Heart left ventricle (tissue), 16 donors: ENCODE data around the gene FAM168A. TPM values are rescaled to one million over a fixed set of nuclear protein-coding genes. Genes with fewer than 3 reads are reported as not detected.
A peak's percentile ranks its signal among the peaks of the same experiment; 100 is the strongest.

Source experiments
- ATAC-seq, 4 donors: fragments of 200-7000 bp; cut with Tn5 transposase; one replicate each; pipeline ENCODE4 v1.9.1; 2020 to 2022; ENCODE audit warnings: moderate library complexity in 4 of 4, mild to moderate bottlenecking in 3 of 4, moderate number of reproducible peaks in 1 of 4
- DNase-seq, 5 donors: peaks; one replicate each; pipeline ENCODE4 v3.0.0-alpha.2; 2020
- H3K27ac ChIP-seq, 12 donors: fragments of 200-600 bp; sonication (generic) in 4 of 12; one replicate each; pipeline versions ENCODE4 v1.5.0 to v1.8.0; 2016 to 2022; ENCODE audit warnings: mild to moderate bottlenecking in 2 of 12
- H3K27me3 ChIP-seq, 9 donors: fragments of 200-600 bp; sonication (generic) in 2 of 9; one replicate each; pipeline versions ENCODE4 v1.5.1 to v1.8.0; 2016 to 2022; ENCODE audit warnings: mild to moderate bottlenecking in 3 of 9
- H3K36me3 ChIP-seq, 9 donors: fragments of 200-600 bp; sonication (generic) in 2 of 9; one replicate each; pipeline versions ENCODE4 v1.5.0 to v1.8.0; 2018 to 2022; ENCODE audit warnings: mild to moderate bottlenecking in 2 of 9
- H3K4me1 ChIP-seq, 12 donors: fragments of 200-600 bp; sonication (generic) in 4 of 12; one replicate each; pipeline versions ENCODE4 v1.5.0 to v1.8.0; 2016 to 2022; ENCODE audit warnings: mild to moderate bottlenecking in 3 of 12
- H3K4me3 ChIP-seq, 12 donors: fragments of 200-600 bp; sonication (generic) in 4 of 12; one replicate each; pipeline versions ENCODE4 v1.5.0 to v1.8.0; 2017 to 2022; ENCODE audit warnings: mild to moderate bottlenecking in 9 of 12, moderate library complexity in 4 of 12
- H3K9me3 ChIP-seq, 12 donors: fragments of 200-600 bp; sonication (generic) in 4 of 12; one replicate each; pipeline versions ENCODE4 v1.5.0 to v1.8.0; 2016 to 2022; ENCODE audit warnings: mild to moderate bottlenecking in 1 of 12
- POLR2A ChIP-seq, 2 donors: fragments of 450-650 bp; IDR thresholded peaks; one replicate each; pipeline ENCODE4 v1.6.1; 2017; ENCODE audit warnings: antibody characterized with exemption in 2 of 2, mild to moderate bottlenecking in 2 of 2, moderate library complexity in 2 of 2
- WGBS, 4 donors: extraction: QIAGEN DNeasy Blood & Tissue Kit in 2 of 4; methylation state at CpG; one replicate each; pipeline versions ENCODE4 v1.1.5 to v1.1.7; 2013 to 2018; 5-methylcytosine and 5-hydroxymethylcytosine counted together
- intact Hi-C, 10 donors: fragments of 100-400 bp; cut with DNase I; formaldehyde crosslinking; loops; one replicate each; pipeline versions ENCODE4 v1.11.1 to v1.14.2; 2022
- polyA plus RNA-seq, 2 donors: library from polyadenylated mRNA; stranded (reverse); fragments of 200-250 nt; gene quantifications; one replicate each; pipeline ENCODE4 v1.2.3, GENCODE V29; 2013
- total RNA-seq, 9 donors: library from RNA; depleted of rRNA in 2 of 9; stranded (reverse); fragments of >200 nt in 2 of 9; fragmentation: NEBNext Ultra II Directional in 3 of 9; extraction: Animal tissue kit (Norgen Biotek cat#: 25700) in 3 of 9; gene quantifications; one replicate each; pipeline versions ENCODE4 v1.1.0 to v1.2.4, GENCODE V29; 2016 to 2023
- TF ChIP-seq, protein P1 (sequence below), 12 donors: fragments of 200-600 bp; sonication (generic) in 4 of 12; IDR thresholded peaks; one replicate each; pipeline versions ENCODE4 v1.5.0 to v1.8.0; 2018 to 2022; ENCODE audit warnings: antibody characterized with exemption in 12 of 12, mild to moderate bottlenecking in 5 of 12
- donor health status: ischemic (EF 13 %, LVEDD 7.1; RV severe dilation, severe dysfunction).
- donor health status: healthy with polysubstance abuse.
- donor health status: DM: no; HTN: yes; CAD: no.
- donor health status: DM: no; HTN: no; CAD: no.
- donor health status: ischemic (EF 25% LVEDD 6.9; RV normal size, moderate dysfunction).
- donor health status: ischemic (EF 25% LVEDD 5.7; RV mildly dilated, moderate dysfunction).
- donor health status: healthy.
- donor health status: DM: yes; HTN: yes; CAD: no.
- donor health status: ischemic (EF 35%, LVEDD 5.7; RV mildly dilated, moderate dysfunction).
- donor health status: nonischemic (EF 11% LVEDD 7.7; RV severe dilation, severe dysfunction).
- donor health status: DM: yes; HTN: yes; CAD: no.
- donor health status: PGD.
- donor health status: ischemic (EF 29% LVEDD 5.4; RV normal size, mild dysfunction).
- donor health status: nonischemic (EF 23%, LVEDD 6.1; RV moderate dilation, normal function).

The FAM168A gene
- total and polyA plus RNA-seq, 11 donors, result 9.0 to 39.1 (median 27.8) TPM

DNA sequence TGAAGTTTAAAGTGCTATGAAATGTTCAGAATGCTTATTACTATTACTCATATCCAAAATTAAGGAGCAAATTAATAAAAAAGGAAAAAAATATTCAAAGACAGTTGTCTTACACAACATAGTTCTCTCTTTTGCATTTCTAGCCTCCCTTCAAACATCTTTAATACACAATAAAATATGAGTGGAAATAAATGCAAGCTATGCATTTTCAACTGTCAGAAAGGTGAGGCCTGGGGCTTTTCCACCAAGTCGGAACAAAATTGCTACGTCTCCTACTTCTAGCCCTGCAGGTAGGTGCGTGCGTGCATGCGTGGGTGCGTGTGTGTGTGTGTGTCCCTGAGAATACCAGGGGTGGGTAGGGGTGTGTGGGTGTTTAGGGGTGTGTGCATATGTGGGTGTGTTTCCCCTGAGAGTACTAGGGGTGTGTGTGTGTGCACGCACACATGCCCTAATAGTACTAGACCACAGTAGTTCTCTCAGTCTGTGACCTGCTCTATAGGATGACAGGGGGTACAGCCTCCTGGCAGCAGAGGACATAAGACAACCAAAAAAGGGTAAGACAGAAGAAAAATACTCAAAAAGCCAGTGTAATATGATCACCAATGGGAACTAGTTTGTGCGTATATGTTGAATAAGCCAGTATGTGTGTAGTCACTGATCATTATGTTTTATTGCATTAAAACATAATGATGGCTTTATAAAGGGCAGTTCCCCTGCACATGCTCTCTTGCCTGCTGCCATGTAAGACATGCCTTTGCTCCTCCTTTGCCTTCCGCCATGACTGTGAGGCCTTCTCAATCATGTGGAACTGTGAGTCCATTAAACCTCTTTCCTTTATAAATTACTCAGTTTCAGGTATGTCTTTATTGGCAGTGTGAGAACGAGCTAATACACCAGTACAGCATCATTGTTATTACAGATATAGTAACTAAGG, 89.4 kb downstream of the FAM168A start:
- 96 to 99% (median 97%) methylated on average over 10 of the region's 10 CpGs for WGBS, 4 donors

DNA sequence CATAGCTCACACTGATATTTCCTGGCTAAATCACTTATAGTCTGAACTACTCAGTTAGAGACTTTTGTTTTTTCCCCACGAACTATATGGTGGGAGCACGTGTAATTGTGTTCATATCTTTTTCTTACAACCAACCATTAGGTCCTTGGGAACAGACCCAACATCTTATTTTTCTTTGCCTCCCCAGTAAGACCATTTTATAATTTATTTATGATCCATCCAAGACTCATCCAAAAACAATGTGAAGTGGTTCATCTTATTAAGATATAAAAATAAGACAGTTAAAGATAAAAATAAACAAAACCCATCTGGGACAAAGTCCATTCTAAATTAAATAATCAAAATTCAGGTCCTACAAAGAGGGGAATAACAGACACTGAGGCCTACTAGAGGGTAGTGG, 90.8 kb downstream of the FAM168A start:
- TF ChIP-seq POLR2A (IDR thresholded peaks at IDR 0.05), result no peak
- TF ChIP-seq, protein P1, sequence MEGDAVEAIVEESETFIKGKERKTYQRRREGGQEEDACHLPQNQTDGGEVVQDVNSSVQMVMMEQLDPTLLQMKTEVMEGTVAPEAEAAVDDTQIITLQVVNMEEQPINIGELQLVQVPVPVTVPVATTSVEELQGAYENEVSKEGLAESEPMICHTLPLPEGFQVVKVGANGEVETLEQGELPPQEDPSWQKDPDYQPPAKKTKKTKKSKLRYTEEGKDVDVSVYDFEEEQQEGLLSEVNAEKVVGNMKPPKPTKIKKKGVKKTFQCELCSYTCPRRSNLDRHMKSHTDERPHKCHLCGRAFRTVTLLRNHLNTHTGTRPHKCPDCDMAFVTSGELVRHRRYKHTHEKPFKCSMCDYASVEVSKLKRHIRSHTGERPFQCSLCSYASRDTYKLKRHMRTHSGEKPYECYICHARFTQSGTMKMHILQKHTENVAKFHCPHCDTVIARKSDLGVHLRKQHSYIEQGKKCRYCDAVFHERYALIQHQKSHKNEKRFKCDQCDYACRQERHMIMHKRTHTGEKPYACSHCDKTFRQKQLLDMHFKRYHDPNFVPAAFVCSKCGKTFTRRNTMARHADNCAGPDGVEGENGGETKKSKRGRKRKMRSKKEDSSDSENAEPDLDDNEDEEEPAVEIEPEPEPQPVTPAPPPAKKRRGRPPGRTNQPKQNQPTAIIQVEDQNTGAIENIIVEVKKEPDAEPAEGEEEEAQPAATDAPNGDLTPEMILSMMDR (IDR thresholded peaks at IDR 0.05), result no peak
- no peak overlapping the region for H3K27ac ChIP-seq
- peaks cover 0 to 3% (median 0%) of the 10 kb centered on the region in 12 donors for H3K4me1 ChIP-seq
- H3K9me3 ChIP-seq, result peaks cover 0 to 16% (median 2%) of the 10 kb centered on the region in 12 donors
- intact Hi-C loops, result no loop called here
- ATAC-seq (no peak), DNase-seq (no peak)
- H3K4me3 ChIP-seq, result no peak overlapping the region
- 32 to 72% (median 68%) methylated on average over 2 of the region's 2 CpGs for WGBS, 4 donors
- H3K27me3 ChIP-seq, result no peaks in the 10 kb centered on the region
- H3K36me3 ChIP-seq, result no peaks in the 10 kb centered on the region

More for the DNA sequence above, 89.4 kb downstream of the FAM168A start:
- Histone ChIP-seq H3K4me3 (no peak overlapping the region), H3K4me1 (peaks cover 0 to 9% (median 0%) of the 10 kb centered on the region in 12 donors), H3K9me3 (peaks cover 0 to 14% (median 2%) of the 10 kb centered on the region in 12 donors), H3K27me3 (no peaks in the 10 kb centered on the region), H3K27ac (no peak overlapping the region), H3K36me3 (no peaks in the 10 kb centered on the region)
- TF ChIP-seq, protein P1 (IDR thresholded peaks at IDR 0.05), result no peak
- TF ChIP-seq POLR2A (IDR thresholded peaks at IDR 0.05), result no peak
- ATAC-seq (no peak), DNase-seq (no peak)
- intact Hi-C loops, result no loop called here

DNA sequence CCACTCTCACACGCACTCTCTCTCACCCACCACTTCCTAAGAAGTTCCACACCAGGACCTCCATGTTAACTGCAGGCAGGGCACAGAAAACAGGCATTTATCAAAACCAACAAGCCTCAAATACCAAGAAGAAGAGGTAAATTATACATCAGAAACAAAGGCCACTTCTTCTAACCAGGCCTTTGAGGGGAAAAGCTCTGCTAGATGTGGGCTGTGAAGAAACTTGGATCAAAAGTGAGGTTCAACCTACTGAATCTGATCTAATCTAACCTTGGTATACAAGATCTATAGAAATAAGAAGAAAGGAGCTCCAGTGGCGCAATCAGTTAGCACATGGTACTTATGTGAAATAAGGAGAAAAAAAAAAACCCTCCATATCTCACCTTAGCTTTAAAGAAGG, 91.9 kb downstream of the FAM168A start:
- Histone ChIP-seq H3K36me3 (no peaks in the 10 kb centered on the region), H3K27me3 (no peaks in the 10 kb centered on the region), H3K4me3 (no peak overlapping the region), H3K27ac (no peak overlapping the region), H3K9me3 (peaks cover 0 to 16% (median 2%) of the 10 kb centered on the region in 12 donors), H3K4me1 (peaks cover 0 to 2% (median 0%) of the 10 kb centered on the region in 12 donors)
- 93 to 99% (median 97%) methylated on average over 2 of the region's 2 CpGs for WGBS, 4 donors
- TF ChIP-seq, protein P1 (IDR thresholded peaks at IDR 0.05), result no peak
- TF ChIP-seq POLR2A (IDR thresholded peaks at IDR 0.05), result no peak
- ATAC-seq, result no peak
- intact Hi-C loops, result no loop called here
- no peak for DNase-seq

DNA sequence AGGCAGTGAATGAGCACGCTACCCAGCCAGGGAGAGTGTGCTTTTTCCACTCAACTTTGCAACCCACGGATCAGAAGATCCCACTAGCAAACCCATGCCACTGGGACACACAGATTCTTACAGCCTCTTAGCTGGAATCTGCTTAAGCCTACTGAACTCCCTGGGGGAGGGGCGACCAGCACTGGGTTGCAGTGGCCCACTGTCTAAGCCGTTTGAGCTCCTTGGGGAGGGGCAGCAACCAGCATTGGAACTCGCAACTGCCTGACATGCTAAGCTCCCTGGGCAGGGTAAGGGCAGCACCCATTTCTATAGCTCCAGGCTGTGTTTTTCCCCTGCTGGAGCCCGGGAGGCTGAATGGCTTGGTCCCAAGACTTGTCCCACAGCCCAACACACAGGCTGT, 99.6 kb downstream of the FAM168A start:
- ATAC-seq (no peak), DNase-seq (peak in 1 of 5 donors; percentile 15)
- Histone ChIP-seq H3K4me1 (peaks cover 0 to 37% (median 10%) of the 10 kb centered on the region in 12 donors), H3K36me3 (no peaks in the 10 kb centered on the region), H3K4me3 (no peak overlapping the region), H3K27ac (no peak overlapping the region), H3K27me3 (no peaks in the 10 kb centered on the region), H3K9me3 (peaks cover 0 to 4% (median 0%) of the 10 kb centered on the region in 12 donors)
- WGBS, 4 donors, result 83 to 91% (median 88%) methylated on average over 6 of the region's 6 CpGs
- no peak for TF ChIP-seq POLR2A (IDR thresholded peaks at IDR 0.05)
- TF ChIP-seq, protein P1 (IDR thresholded peaks at IDR 0.05), result no peak
- intact Hi-C loops, result no loop called here
